ENCODE results near the gene TCERG1L.

Gene TCERG1L

GRCh38 chr10:131222986-131223385 lies 88.5 kb downstream of the TCERG1L start:
- no peak for DNase-seq

- no peak for DNase-seq
Observed at GRCh38 chr10:131221632-131222277, 89.8 kb downstream of the TCERG1L start.

- no peak for DNase-seq
Observed at GRCh38 chr10:131220601-131221171, 90.8 kb downstream of the TCERG1L start.

- DNase-seq = no peak
Observed at GRCh38 chr10:131219955-131220489, 91.5 kb downstream of the TCERG1L start.

- no peak for DNase-seq
Observed at GRCh38 chr10:131219584-131219886, 92.0 kb downstream of the TCERG1L start.

GRCh38 chr10:131218811-131219583 lies 92.5 kb downstream of the TCERG1L start:
- DNase-seq = no peak

- DNase-seq = no peak
Observed at GRCh38 chr10:131216681-131217230, 94.8 kb downstream of the TCERG1L start.

GRCh38 chr10:131215776-131216175 lies 95.7 kb downstream of the TCERG1L start:
- DNase-seq = no peak

GRCh38 chr10:131214521-131215244 lies 96.8 kb downstream of the TCERG1L start:
- no peak for DNase-seq

GRCh38 chr10:131213741-131214505 lies 97.6 kb downstream of the TCERG1L start:
- DNase-seq = no peak

GRCh38 chr10:131212763-131213325 lies 98.7 kb downstream of the TCERG1L start:
- no peak for DNase-seq

- DNase-seq = no peak
Observed at GRCh38 chr10:131211965-131212619, 99.4 kb downstream of the TCERG1L start.

- no peak for DNase-seq
Observed at GRCh38 chr10:131211559-131211958, 100.0 kb downstream of the TCERG1L start.

- no peak for DNase-seq
Observed at GRCh38 chr10:131211146-131211545, 100.4 kb downstream of the TCERG1L start.

GRCh38 chr10:131210181-131210580 lies 101.3 kb downstream of the TCERG1L start:
- DNase-seq = no peak

- DNase-seq = no peak
Observed at GRCh38 chr10:131207584-131208532, 103.7 kb downstream of the TCERG1L start.

- no peak for DNase-seq
Observed at GRCh38 chr10:131207176-131207575, 104.3 kb downstream of the TCERG1L start.

GRCh38 chr10:131206111-131206995 lies 105.2 kb downstream of the TCERG1L start:
- DNase-seq = no peak

- DNase-seq = no peak
Observed at GRCh38 chr10:131205556-131205955, 106.0 kb downstream of the TCERG1L start.
